Sigmoid colon (tissue), 4 donors: ENCODE results near the gene OR56B1.

ENCODE experiments used
- POLR2A ChIP-seq, 2 donors: fragments of 450-650 bp; IDR thresholded peaks; one replicate each; pipeline ENCODE4 v1.6.1; 2016; ENCODE audit warnings: antibody characterized with exemption in 2 of 2, mild to moderate bottlenecking in 2 of 2, moderate library complexity in 2 of 2
- POLR2AphosphoS5 ChIP-seq, 4 donors: sonication (generic); formaldehyde crosslinking; IDR thresholded peaks; one replicate each; pipeline ENCODE4 v1.6.1; 2017; ENCODE audit warnings: antibody characterized with exemption in 4 of 4
- TF ChIP-seq, protein P1 (sequence below), 4 experiments: fragments of 450-650 bp in 3 of 4; fragments of 200-600 bp in 1 of 4; IDR thresholded peaks; one replicate each; pipeline ENCODE4 v1.5.1; 2016 to 2019; ENCODE audit warnings: antibody characterized with exemption in 4 of 4, mild to moderate bottlenecking in 3 of 4, moderate library complexity in 2 of 4

DNA sequence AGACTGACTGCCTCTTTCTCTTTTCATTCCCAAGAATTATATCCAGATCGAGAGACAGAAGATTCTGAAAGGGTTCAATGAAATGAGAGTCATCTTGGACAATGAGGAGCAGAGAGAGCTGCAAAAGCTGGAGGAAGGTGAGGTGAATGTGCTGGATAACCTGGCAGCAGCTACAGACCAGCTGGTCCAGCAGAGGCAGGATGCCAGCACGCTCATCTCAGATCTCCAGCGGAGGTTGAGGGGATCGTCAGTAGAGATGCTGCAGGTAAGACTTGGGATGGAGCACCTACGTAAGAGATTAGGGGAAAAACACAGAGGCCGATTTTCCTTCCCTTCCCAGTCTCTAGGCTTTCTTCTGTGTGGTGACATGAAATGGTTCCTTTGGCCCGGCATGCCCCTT is 38.0 kb upstream of the OR56B1 start:
- no peak for TF ChIP-seq POLR2A (IDR thresholded peaks at IDR 0.05)
- TF ChIP-seq, protein P1, sequence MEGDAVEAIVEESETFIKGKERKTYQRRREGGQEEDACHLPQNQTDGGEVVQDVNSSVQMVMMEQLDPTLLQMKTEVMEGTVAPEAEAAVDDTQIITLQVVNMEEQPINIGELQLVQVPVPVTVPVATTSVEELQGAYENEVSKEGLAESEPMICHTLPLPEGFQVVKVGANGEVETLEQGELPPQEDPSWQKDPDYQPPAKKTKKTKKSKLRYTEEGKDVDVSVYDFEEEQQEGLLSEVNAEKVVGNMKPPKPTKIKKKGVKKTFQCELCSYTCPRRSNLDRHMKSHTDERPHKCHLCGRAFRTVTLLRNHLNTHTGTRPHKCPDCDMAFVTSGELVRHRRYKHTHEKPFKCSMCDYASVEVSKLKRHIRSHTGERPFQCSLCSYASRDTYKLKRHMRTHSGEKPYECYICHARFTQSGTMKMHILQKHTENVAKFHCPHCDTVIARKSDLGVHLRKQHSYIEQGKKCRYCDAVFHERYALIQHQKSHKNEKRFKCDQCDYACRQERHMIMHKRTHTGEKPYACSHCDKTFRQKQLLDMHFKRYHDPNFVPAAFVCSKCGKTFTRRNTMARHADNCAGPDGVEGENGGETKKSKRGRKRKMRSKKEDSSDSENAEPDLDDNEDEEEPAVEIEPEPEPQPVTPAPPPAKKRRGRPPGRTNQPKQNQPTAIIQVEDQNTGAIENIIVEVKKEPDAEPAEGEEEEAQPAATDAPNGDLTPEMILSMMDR (IDR thresholded peaks at IDR 0.05): no peak
- no peak for TF ChIP-seq POLR2AphosphoS5 (IDR thresholded peaks at IDR 0.05)
